Measurements from ENCODE around the gene MYD88.

GRCh38 chr3:38108649-38109579 is 29.5 kb upstream of the MYD88 start:
- TF ChIP-seq CTCF (IDR thresholded peaks at IDR 0.05) (no peak), POLR2A (IDR thresholded peaks at IDR 0.05) (no peak)
